RWPE2 (cell line): ENCODE data around the gene TNFRSF1A.
A peak's percentile ranks its signal among the peaks of the same experiment; 100 is the strongest.

Experiments
- ATAC-seq: fragments of 200-7000 bp; cut with Tn5 transposase; 3 replicates; pipeline ENCODE4 v1.9.1; 2021; ENCODE audit warnings: low read depth
- DNase-seq: peaks from one replicate; pipeline ENCODE4 v3.0.0-alpha.2; 2020; ENCODE audit warnings: low spot score
- H3K27ac ChIP-seq: fragments of 450-650 bp; 2 replicates; pipeline ENCODE4 v1.5.1; 2017; ENCODE audit warnings: mild to moderate bottlenecking; ENCODE audit not compliant: poor library complexity, severe bottlenecking
- H3K27me3 ChIP-seq: fragments of 250-450 bp; sonication (Bioruptor Pico); 2 replicates; pipeline ENCODE4 v1.5.1; 2021; ENCODE audit warnings: mild to moderate bottlenecking, moderate library complexity; ENCODE audit not compliant: insufficient read depth, poor library complexity, severe bottlenecking
- H3K36me3 ChIP-seq: fragments of 250-450 bp; sonication (Bioruptor Pico); 2 replicates; pipeline ENCODE4 v1.5.1; 2020; ENCODE audit warnings: low read depth, mild to moderate bottlenecking, moderate library complexity
- H3K4me1 ChIP-seq: fragments of 250-450 bp; sonication (Bioruptor Pico); 2 replicates; pipeline ENCODE4 v1.5.1; 2021; ENCODE audit warnings: mild to moderate bottlenecking, moderate library complexity; ENCODE audit not compliant: insufficient read depth, poor library complexity, severe bottlenecking
- H3K4me3 ChIP-seq: fragments of 250-450 bp; sonication (Bioruptor Pico); 2 replicates; pipeline ENCODE4 v1.5.1; 2021; ENCODE audit warnings: mild to moderate bottlenecking, moderate library complexity; ENCODE audit not compliant: severe bottlenecking
- H3K9me3 ChIP-seq: fragments of 250-450 bp; sonication (Bioruptor Pico); 2 replicates; pipeline ENCODE4 v1.5.1; 2021; ENCODE audit warnings: mild to moderate bottlenecking, moderate library complexity; ENCODE audit not compliant: severe bottlenecking
- CTCF ChIP-seq: fragments of 450-650 bp; IDR thresholded peaks from one replicate; pipeline ENCODE4 v1.5.1; 2017; ENCODE audit warnings: mild to moderate bottlenecking, moderate library complexity; ENCODE audit not compliant: poor library complexity, severe bottlenecking

Gene TNFRSF1A

DNA sequence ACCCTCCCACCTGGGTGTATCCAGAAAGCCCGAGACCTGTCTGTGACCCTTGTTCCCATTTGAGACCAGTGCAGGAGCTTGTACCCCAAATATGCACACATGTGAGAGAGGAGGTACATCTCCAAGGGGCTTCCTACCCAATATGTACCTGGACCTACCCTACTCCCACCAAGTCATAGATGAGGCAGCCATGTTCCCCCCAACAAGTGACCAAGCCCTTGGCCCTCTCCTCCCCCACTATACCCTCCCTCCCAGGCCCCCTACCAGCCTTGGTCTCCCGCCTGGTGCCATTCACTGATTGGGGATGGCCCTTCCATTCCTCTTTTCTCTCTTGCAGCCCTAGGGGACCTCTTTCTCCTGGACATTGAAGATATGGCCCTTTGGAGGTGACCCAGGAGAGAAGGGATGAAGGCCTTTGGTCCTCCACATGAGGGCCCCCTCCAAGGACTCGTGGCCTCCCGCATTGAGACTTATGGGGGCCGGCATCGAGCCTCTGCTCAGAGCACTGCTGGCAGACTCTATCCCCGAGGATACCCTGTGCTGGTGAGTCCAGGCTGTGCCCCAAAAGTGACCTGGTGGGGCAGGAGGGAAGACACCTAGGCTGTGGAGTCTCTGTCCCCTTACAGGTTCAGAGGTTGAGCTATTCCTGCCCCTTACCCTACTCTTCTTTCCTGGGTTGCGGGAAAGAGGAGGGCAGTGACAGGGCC, 29.9 kb downstream of the TNFRSF1A start:
- Histone ChIP-seq H3K36me3 (no peaks in the 10 kb centered on the region), H3K9me3 (no peaks in the 10 kb centered on the region), H3K27me3 (no peaks in the 10 kb centered on the region), H3K4me1 (peaks cover 20% of the 10 kb centered on the region), H3K4me3 (no peak overlapping the region), H3K27ac (peak overlapping the region; percentile 68)
- DNase-seq (no peak), ATAC-seq (no peak)
- no peak for TF ChIP-seq CTCF

GRCh38 chr12:6310771-6311610, 30.9 kb downstream of the TNFRSF1A start:
- no peak for ATAC-seq
- Histone ChIP-seq H3K9me3 (no peaks in the 10 kb centered on the region), H3K4me3 (peak overlapping the region; percentile 36), H3K27ac (no peak overlapping the region), H3K36me3 (no peaks in the 10 kb centered on the region), H3K4me1 (peaks cover 20% of the 10 kb centered on the region), H3K27me3 (no peaks in the 10 kb centered on the region)
- DNase-seq, result no peak
- TF ChIP-seq CTCF, result no peak

DNA sequence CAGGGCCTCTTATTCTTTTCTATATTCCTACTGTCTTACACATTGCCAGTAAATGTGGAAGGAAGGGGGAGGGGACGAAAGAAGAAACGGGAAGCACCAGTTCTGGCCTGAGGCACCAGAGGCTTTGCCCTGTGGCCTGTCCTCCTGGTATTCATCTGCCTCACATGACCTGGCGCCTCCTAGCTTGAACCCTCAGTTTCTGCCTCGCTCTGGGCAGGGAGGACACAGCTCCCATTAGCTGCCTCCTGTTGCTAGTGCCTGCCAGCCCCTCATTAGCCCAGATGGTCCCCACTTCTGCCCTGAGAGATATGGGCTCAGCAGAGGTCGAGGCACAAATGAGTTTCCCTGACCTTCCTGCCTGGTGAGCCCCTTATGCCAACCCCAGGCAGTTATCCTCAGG, 34.3 kb downstream of the TNFRSF1A start:
- no peak for DNase-seq
- H3K27ac ChIP-seq, result no peak overlapping the region
- TF ChIP-seq CTCF, result no peak
- no peak for ATAC-seq
- no peaks in the 10 kb centered on the region for H3K27me3 ChIP-seq
- H3K4me1 ChIP-seq, result peaks cover 8% of the 10 kb centered on the region
- H3K36me3 ChIP-seq, result no peaks in the 10 kb centered on the region
- no peak overlapping the region for H3K4me3 ChIP-seq
- no peaks in the 10 kb centered on the region for H3K9me3 ChIP-seq

GRCh38 chr12:6306599-6307220, 35.2 kb downstream of the TNFRSF1A start:
- Histone ChIP-seq H3K27ac (no peak overlapping the region), H3K9me3 (no peaks in the 10 kb centered on the region), H3K4me3 (no peak overlapping the region), H3K36me3 (no peaks in the 10 kb centered on the region), H3K27me3 (no peaks in the 10 kb centered on the region), H3K4me1 (peaks cover under 1% of the 10 kb centered on the region)
- ATAC-seq (no peak), DNase-seq (no peak)
- TF ChIP-seq CTCF, result no peak
